Panc1 (cell line): ENCODE measurements around the gene PCCA. TPM values are rescaled to one million over a fixed set of nuclear protein-coding genes. Genes with fewer than 3 reads are reported as not detected.

ENCODE experiments used
- ATAC-seq: fragments of 200-7000 bp; cut with Tn5 transposase; 2 replicates; pipeline ENCODE4 v1.9.1; 2020; ENCODE audit warnings: mild to moderate bottlenecking, moderate library complexity
- BruUV-seq: library from RNA; stranded (reverse); fragments of 400-500 nt; replicated peaks from 2 replicates; lab custom pipeline; 2021; lab: Mats Ljungman, UMichigan
- CTCF ChIA-PET: fragments of 300-600 bp; sonication (Branson Sonifier 250); formaldehyde crosslinking; loops from one replicate; lab custom pipeline; 2022; ENCODE audit warnings: antibody characterized with exemption; lab: Charles Lee
- POLR2A ChIA-PET: fragments of 300-600 bp; sonication (Branson Sonifier 250); formaldehyde crosslinking; loops from one replicate; lab custom pipeline; 2022; ENCODE audit warnings: antibody characterized with exemption; lab: Charles Lee
- DNase-seq: peaks from one replicate; pipeline ENCODE4 v3.0.0-alpha.2; 2010; ENCODE audit warnings: low read depth, low spot score
- H3K27ac ChIP-seq: 2 replicates; pipeline ENCODE4 v1.5.1; 2011; ENCODE audit warnings: mild to moderate bottlenecking, low read length, inconsistent platforms
- H3K27me3 ChIP-seq: fragments of 200-500 bp; sonication (Bioruptor generic); 2 replicates; pipeline ENCODE4 v1.6.0; 2014; ENCODE audit warnings: low read length, inconsistent platforms; ENCODE audit not compliant: control insufficient read depth, insufficient read depth
- H3K36me3 ChIP-seq: fragments of 200-500 bp; sonication (Bioruptor generic); 2 replicates; pipeline ENCODE4 v1.5.1; 2014; ENCODE audit warnings: inconsistent platforms, mild to moderate bottlenecking, low read length, moderate library complexity; ENCODE audit not compliant: control insufficient read depth, insufficient read depth
- H3K4me1 ChIP-seq: 2 replicates; pipeline ENCODE4 v1.5.1; 2011; ENCODE audit warnings: inconsistent platforms, mild to moderate bottlenecking, low read length, moderate library complexity; ENCODE audit not compliant: control insufficient read depth, insufficient read depth
- H3K4me3 ChIP-seq, 2 experiments: 2 replicates each; pipeline ENCODE4 v1.5.1; 2011 to 2012; ENCODE audit warnings: low read depth in 2 of 2, low read length in 2 of 2, mild to moderate bottlenecking in 2 of 2, inconsistent platforms in 1 of 2, moderate library complexity in 1 of 2
- H3K9me3 ChIP-seq: fragments of 200-500 bp; sonication (Bioruptor generic); 2 replicates; pipeline ENCODE4 v1.5.1; 2014; ENCODE audit warnings: low read depth, mild to moderate bottlenecking, inconsistent platforms, low read length, moderate library complexity; ENCODE audit not compliant: control insufficient read depth, insufficient read depth
- POLR2AphosphoS5 ChIP-seq: IDR thresholded peaks from 2 replicates; pipeline ENCODE4 v1.6.1; 2012; ENCODE audit warnings: mild to moderate bottlenecking, low read depth, low read length, moderate library complexity
- SIN3A ChIP-seq: IDR thresholded peaks from 2 replicates; pipeline ENCODE4 v1.6.1; 2012; ENCODE audit warnings: low read depth, mild to moderate bottlenecking, low read length, moderate library complexity, borderline replicate concordance; ENCODE audit not compliant: insufficient read depth
- TCF7L2 ChIP-seq: IDR thresholded peaks from 2 replicates; pipeline ENCODE4 v1.6.1; 2011; ENCODE audit warnings: mild to moderate bottlenecking, low read depth, low read length, inconsistent platforms
- in situ Hi-C: cut with HindIII; loops from 2 replicates; pipeline ENCODE4 v1.10.0; 2016; ENCODE audit warnings: low sequenced_read_pairs, low pct_unique_long_range_greater_than_20kb
- intact Hi-C: fragments of 100-400 bp; cut with micrococcal nuclease; formaldehyde crosslinking; loops from one replicate; pipeline ENCODE4 v1.10.0; 2022; ENCODE audit not compliant: unreplicated experiment
- total RNA-seq: library from RNA; stranded (reverse); gene quantifications from one replicate; pipeline ENCODE4 v1.2.1, GENCODE V29; 2021; ENCODE audit not compliant: unreplicated experiment
- TF ChIP-seq, protein P1 (sequence below): fragments of 450-650 bp; IDR thresholded peaks from 2 replicates; pipeline ENCODE4 v1.5.1; 2017; ENCODE audit warnings: mild to moderate bottlenecking
- TF ChIP-seq, protein P2 (sequence below), 2 experiments: IDR thresholded peaks; 2 replicates each; pipeline ENCODE4 v1.6.1; 2011 to 2012; ENCODE audit warnings: low read depth in 2 of 2, control low read depth in 1 of 2, low read length in 1 of 2, mild to moderate bottlenecking in 1 of 2, moderate library complexity in 1 of 2; ENCODE audit not compliant: insufficient read depth in 1 of 2

PCCA gene
- total RNA-seq, 1 experiment from 2014 or later, result 14.7 TPM

DNA sequence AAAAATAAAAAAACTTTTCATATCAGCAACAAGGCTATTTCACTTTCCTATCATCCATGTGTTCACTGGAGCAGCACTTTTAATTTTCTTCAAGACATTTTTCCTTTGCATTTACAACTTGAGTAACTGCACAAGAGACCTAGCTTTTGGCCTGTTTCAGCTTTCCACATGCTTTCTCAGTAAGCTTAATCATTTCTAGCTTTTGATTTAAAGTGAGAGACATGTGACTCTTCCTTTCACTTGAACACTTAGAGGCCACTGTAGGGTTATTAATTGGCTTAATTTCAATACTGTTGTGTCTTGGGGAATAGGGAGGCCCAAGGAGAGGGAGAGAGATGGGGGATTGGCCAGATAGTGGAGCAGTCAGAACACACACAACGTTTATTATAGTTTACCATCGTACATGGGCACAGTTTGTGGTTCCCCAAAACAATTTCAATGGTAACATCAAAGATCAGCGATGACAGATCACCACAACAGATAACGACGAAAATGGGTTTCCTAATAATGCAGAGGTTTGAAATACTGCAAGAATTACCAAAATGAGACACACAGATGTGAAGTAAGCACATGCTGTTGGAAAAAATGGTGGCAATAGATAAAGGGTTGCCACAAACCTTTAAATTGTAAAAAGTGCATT, 382.1 kb downstream of the PCCA start:
- no peak for TF ChIP-seq SIN3A
- no peak for TF ChIP-seq TCF7L2
- no peak for TF ChIP-seq POLR2AphosphoS5
- TF ChIP-seq, protein P1, sequence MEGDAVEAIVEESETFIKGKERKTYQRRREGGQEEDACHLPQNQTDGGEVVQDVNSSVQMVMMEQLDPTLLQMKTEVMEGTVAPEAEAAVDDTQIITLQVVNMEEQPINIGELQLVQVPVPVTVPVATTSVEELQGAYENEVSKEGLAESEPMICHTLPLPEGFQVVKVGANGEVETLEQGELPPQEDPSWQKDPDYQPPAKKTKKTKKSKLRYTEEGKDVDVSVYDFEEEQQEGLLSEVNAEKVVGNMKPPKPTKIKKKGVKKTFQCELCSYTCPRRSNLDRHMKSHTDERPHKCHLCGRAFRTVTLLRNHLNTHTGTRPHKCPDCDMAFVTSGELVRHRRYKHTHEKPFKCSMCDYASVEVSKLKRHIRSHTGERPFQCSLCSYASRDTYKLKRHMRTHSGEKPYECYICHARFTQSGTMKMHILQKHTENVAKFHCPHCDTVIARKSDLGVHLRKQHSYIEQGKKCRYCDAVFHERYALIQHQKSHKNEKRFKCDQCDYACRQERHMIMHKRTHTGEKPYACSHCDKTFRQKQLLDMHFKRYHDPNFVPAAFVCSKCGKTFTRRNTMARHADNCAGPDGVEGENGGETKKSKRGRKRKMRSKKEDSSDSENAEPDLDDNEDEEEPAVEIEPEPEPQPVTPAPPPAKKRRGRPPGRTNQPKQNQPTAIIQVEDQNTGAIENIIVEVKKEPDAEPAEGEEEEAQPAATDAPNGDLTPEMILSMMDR, result no peak
- TF ChIP-seq, protein P2, sequence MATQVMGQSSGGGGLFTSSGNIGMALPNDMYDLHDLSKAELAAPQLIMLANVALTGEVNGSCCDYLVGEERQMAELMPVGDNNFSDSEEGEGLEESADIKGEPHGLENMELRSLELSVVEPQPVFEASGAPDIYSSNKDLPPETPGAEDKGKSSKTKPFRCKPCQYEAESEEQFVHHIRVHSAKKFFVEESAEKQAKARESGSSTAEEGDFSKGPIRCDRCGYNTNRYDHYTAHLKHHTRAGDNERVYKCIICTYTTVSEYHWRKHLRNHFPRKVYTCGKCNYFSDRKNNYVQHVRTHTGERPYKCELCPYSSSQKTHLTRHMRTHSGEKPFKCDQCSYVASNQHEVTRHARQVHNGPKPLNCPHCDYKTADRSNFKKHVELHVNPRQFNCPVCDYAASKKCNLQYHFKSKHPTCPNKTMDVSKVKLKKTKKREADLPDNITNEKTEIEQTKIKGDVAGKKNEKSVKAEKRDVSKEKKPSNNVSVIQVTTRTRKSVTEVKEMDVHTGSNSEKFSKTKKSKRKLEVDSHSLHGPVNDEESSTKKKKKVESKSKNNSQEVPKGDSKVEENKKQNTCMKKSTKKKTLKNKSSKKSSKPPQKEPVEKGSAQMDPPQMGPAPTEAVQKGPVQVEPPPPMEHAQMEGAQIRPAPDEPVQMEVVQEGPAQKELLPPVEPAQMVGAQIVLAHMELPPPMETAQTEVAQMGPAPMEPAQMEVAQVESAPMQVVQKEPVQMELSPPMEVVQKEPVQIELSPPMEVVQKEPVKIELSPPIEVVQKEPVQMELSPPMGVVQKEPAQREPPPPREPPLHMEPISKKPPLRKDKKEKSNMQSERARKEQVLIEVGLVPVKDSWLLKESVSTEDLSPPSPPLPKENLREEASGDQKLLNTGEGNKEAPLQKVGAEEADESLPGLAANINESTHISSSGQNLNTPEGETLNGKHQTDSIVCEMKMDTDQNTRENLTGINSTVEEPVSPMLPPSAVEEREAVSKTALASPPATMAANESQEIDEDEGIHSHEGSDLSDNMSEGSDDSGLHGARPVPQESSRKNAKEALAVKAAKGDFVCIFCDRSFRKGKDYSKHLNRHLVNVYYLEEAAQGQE (IDR thresholded peaks at IDR 0.05; ENCODE audit: insufficient read depth in 1 of 2, low read depth in 2 of 2, low read length in 1 of 2), result no peak
- Histone ChIP-seq H3K27me3 (no peaks in the 10 kb centered on the region), H3K36me3 (no peaks in the 10 kb centered on the region), H3K4me1 (no peaks in the 10 kb centered on the region), H3K27ac (no peak overlapping the region), H3K4me3 (no peak overlapping the region), H3K9me3 (no peaks in the 10 kb centered on the region)
- POLR2A ChIA-PET, result no interaction called here
- in situ Hi-C loops, result no loop called here
- no TSS peak for BruUV-seq
- ATAC-seq (no peak), DNase-seq (no peak)
- CTCF ChIA-PET, result no interaction called here
- intact Hi-C loops, result no loop called here

DNA sequence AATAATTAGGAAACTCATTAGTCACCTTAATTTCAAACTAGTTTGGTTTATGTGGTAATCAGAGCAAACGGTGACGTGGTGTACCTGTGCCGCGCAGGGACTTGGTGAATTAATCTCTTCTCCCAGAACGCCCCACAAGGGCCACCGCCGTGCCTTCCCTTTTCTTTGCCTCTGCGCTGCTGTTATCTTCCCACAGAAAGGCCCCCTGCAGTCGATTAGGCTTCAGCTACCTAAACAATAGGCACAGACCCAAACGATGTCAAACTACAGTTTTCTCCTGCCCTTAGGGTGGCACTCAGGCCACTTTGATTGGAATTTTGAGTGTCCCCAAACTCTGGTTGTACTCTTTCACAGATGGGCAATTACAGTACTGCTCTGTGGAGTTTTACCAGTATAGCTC, 384.2 kb downstream of the PCCA start:
- H3K36me3 ChIP-seq, result no peaks in the 10 kb centered on the region
- TF ChIP-seq, protein P2 (IDR thresholded peaks at IDR 0.05; ENCODE audit: insufficient read depth in 1 of 2, low read depth in 2 of 2, low read length in 1 of 2), result no peak
- TF ChIP-seq, protein P1, result no peak
- TF ChIP-seq SIN3A (no peak), TCF7L2 (no peak), POLR2AphosphoS5 (no peak)
- intact Hi-C loops, result no loop called here
- ChIA-PET POLR2A (no interaction called here), CTCF (no interaction called here)
- in situ Hi-C loops, result no loop called here
- no TSS peak for BruUV-seq
- no peak for ATAC-seq
- H3K4me1 ChIP-seq, result no peaks in the 10 kb centered on the region
- H3K27ac ChIP-seq, result no peak overlapping the region
- H3K27me3 ChIP-seq, result no peaks in the 10 kb centered on the region
- no peak overlapping the region for H3K4me3 ChIP-seq
- DNase-seq, result no peak
- no peaks in the 10 kb centered on the region for H3K9me3 ChIP-seq
